ENCODE data around the gene NECAP2.
"Not testable (repeated sequence)": the region's sequence is repeated elsewhere in the genome, so short reads cannot be mapped to it uniquely, and the experiment has no call there.

The NECAP2 gene

DNA sequence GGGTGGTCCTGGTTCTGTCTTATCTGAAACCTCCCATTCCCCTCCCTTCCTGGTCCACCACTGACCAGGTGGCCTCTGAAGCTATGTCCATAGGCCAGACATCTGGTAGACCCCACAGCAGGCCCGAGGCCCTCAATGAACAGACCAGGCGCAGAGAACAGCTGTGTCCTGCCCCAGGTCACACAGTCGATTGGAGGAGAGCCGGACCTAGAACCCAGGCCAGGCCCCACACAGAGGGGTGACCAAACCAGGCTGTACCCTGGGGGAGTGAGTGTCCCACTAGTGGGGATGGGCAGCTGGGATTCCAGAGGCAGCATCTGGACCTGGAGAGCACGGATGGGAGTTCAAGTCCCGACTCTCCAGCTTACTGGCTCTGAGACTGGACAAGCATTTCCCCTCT is 44.4 kb downstream of the NECAP2 start:
- no peaks in the 10 kb centered on the region for H3K4me1 Mint-ChIP-seq (ENCODE audit: low read depth)
- intact Hi-C loops (cut with micrococcal nuclease), result no loop called here
- H3K27me3 Mint-ChIP-seq, result no peaks in the 10 kb centered on the region
- H3K4me3 Mint-ChIP-seq, result no peak overlapping the region
- H3K36me3 Mint-ChIP-seq (ENCODE audit: low read depth), result peaks cover 89% of the 10 kb centered on the region
- H3K27ac Mint-ChIP-seq, result no peak overlapping the region
- H3K9me3 Mint-ChIP-seq, result no peaks in the 10 kb centered on the region

DNA sequence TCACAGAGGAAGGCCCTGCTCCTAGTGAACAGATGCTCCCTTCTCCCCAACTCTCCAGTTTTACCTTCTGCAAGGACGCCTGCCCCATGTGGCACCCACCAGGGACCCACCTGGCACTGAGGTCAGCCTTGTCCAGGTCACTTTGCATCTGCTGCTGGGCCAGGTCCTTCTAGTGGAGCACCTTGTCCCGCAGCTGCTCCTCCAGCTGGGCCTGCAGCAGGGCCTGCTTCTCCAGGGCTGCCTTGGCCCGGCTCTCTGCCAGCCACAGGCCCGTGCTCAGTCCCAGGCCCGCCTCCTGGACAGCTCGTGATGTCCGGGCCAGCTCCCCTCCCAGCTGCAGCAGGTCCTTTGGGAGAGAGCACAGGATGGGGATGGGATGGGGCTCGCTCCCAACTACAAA is 45.8 kb downstream of the NECAP2 start:
- intact Hi-C loops (cut with micrococcal nuclease); H3K4me1 Mint-ChIP-seq (ENCODE audit: low read depth); H3K27me3 Mint-ChIP-seq; H3K27ac Mint-ChIP-seq; H3K4me3 Mint-ChIP-seq; H3K9me3 Mint-ChIP-seq: not testable (repeated sequence)
- peaks cover 89% of the 10 kb centered on the region for H3K36me3 Mint-ChIP-seq (ENCODE audit: low read depth)

DNA sequence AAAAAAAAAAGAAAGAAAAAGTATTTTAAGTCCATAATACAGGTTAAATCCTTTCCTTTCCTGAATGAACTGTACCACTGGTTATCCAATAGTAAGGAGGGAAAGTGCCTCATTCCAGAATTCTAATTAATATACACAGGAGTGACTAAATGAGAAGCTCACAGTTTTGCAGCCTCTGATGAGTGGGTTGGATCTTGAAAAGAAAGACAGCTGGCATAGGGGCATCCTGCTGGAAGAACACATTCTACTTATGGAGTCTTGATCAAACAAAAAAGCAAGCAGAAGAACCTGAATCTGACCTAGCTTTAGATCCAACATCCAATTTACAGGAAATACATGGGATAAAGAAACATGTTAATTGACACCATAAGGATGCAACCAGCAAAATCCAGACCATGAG is 46.5 kb downstream of the NECAP2 start:
- intact Hi-C loops (cut with micrococcal nuclease); H3K9me3 Mint-ChIP-seq: not testable (repeated sequence)

DNA sequence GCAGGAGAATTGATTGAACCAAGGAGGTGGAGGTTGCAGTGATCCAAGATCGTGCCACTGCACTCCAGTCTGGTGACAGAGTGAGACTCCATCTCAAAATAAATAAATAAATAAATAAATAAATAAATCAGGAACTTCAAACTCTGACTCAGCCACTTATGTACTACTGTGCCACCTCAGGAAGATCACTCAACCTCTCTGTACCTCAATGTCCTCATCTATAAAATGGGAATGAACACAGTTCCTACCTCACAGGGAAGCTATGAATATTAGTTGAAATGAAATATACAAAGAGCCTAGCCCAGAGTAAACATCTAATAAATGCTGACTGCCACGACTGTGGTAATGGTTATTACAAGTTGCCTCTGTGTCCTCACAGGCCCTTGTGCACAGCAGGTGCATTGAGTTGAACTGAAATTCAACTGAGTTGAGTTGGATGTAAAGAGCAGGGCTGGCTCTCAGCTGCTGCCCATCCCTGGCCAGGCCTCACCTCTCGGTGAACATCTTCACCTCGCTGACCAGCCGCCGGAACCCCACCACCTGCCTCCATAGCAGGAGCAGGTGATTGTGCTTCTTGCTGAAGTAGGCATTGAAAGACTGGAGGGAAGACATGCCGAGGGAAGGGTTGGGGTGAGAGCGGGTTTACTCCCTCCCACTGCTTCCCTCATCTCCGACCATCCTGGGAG is 48.8 kb downstream of the NECAP2 start:
- H3K27ac Mint-ChIP-seq; H3K27me3 Mint-ChIP-seq; H3K9me3 Mint-ChIP-seq; H3K4me3 Mint-ChIP-seq; intact Hi-C loops (cut with micrococcal nuclease); H3K4me1 Mint-ChIP-seq (ENCODE audit: low read depth): not testable (repeated sequence)
- peaks cover 62% of the 10 kb centered on the region for H3K36me3 Mint-ChIP-seq (ENCODE audit: low read depth)

More for the DNA sequence above, 46.5 kb downstream of the NECAP2 start:
- not testable (repeated sequence) for H3K4me1 Mint-ChIP-seq (ENCODE audit: low read depth); H3K27ac Mint-ChIP-seq; H3K27me3 Mint-ChIP-seq; H3K4me3 Mint-ChIP-seq
- peaks cover 84% of the 10 kb centered on the region for H3K36me3 Mint-ChIP-seq (ENCODE audit: low read depth)

DNA sequence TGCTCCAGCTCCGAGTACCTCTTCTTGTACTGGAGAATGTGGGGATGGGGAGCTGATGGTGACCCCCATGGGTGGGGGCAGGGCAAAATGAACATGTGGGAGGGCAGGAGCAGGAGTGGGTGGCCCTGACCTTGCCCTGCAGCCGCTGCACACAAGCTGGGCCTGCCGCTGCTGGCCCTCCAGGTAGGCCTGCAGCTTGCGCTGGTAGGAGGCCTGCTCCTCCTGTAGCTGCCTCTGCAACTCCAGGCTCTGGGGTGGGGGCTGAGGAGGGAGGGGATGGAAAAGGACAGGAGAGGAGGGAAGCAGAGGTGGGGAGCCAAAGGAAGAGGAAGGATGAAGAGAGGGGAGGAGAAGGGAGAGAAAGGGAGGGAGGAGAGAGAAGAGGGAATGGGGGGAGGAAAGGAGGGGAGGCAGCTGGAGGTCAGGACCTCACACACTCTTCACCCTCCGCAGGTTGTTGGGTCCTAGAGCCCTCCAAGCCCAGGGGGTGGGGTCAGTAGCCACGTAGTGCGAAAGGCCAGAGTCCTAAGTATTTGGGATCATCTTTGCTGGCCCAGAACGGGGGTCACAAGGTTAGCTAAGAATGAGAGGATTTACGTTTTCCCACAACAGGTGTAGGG is 50.6 kb downstream of the NECAP2 start:
- Mint-ChIP-seq H3K4me1 (ENCODE audit: low read depth) (no peaks in the 10 kb centered on the region), H3K36me3 (ENCODE audit: low read depth) (peaks cover 44% of the 10 kb centered on the region), H3K9me3 (no peaks in the 10 kb centered on the region), H3K27ac (no peak overlapping the region), H3K27me3 (no peaks in the 10 kb centered on the region), H3K4me3 (no peak overlapping the region)
- intact Hi-C loops (cut with micrococcal nuclease), result no loop called here

DNA sequence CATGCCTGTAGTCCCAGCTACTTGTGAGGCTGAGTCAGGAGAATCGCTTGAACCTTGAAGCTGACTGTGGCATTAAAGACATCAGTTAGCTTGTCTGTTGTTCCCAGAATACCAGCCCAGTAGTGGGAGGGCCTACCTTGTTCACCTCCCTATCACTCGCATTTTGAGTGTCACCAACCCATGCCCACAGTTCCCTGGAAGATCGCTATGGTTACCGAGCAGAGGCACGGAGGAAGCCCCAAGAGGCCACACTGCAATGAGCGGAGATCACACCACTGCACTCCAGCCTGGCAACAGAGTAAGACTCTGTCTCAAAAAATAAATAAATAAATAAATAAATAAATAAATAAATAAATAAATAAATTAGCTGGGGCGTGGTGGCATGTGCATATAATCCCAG is 52.4 kb downstream of the NECAP2 start:
- H3K36me3 Mint-ChIP-seq (ENCODE audit: low read depth), result peaks cover 32% of the 10 kb centered on the region
- H3K9me3 Mint-ChIP-seq; H3K27ac Mint-ChIP-seq; H3K4me1 Mint-ChIP-seq (ENCODE audit: low read depth); intact Hi-C loops (cut with micrococcal nuclease); H3K27me3 Mint-ChIP-seq; H3K4me3 Mint-ChIP-seq: not testable (repeated sequence)

DNA sequence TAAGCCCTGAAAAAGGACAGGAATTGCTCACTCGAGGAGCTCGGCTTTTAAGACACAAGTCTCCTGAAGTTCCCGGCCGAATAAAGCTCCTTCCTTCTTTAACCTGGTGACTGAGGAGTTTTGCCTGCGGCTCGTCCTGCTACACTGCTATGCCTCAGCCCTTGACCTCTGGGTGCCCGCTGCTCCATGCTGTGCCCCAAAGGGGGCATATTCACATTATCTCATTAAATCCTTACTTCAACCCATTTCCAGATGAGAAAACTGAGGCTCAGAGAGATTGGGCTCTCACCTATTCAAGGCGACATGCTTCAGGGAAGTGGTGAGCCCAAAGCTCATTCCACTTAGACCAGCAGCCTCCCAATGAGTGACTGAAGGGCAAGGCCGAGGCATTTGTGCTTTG is 53.2 kb downstream of the NECAP2 start:
- H3K9me3 Mint-ChIP-seq; H3K27ac Mint-ChIP-seq; H3K27me3 Mint-ChIP-seq; H3K4me3 Mint-ChIP-seq; intact Hi-C loops (cut with micrococcal nuclease): not testable (repeated sequence)
- peaks cover 25% of the 10 kb centered on the region for H3K36me3 Mint-ChIP-seq (ENCODE audit: low read depth)
- peaks cover 14% of the 10 kb centered on the region for H3K4me1 Mint-ChIP-seq (ENCODE audit: low read depth)

DNA sequence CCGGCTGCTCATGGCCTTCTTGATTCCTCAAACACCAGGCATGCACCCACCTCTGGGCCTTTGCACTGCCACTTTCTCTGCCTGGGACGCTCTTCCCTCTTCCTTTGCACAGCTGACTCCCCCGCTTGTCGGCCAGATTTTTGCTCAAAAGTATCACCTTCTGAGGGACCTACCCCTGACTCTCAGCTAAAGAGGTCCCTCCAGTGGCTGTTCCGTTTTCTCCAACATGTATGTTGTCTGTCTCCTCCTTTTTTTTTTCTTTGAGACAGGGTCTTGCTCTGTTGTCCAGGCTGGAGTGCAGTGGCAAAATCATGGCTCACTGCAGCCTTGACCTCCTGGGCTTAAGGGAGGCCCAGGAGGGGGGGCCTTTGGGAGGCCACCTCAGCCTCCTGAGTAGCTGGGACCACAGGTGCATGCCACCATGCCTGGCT is 57.0 kb downstream of the NECAP2 start:
- Mint-ChIP-seq H3K4me3 (peak overlapping the region; percentile 72), H3K4me1 (ENCODE audit: low read depth) (peaks cover 31% of the 10 kb centered on the region)
- not testable (repeated sequence) for H3K36me3 Mint-ChIP-seq (ENCODE audit: low read depth); H3K27ac Mint-ChIP-seq; H3K27me3 Mint-ChIP-seq; H3K9me3 Mint-ChIP-seq
- intact Hi-C loops (cut with micrococcal nuclease), result loop anchor here (5.0 kb wide), 1 partner anchor 55 kb away; the partner anchor contains the start of gene NECAP2

DNA sequence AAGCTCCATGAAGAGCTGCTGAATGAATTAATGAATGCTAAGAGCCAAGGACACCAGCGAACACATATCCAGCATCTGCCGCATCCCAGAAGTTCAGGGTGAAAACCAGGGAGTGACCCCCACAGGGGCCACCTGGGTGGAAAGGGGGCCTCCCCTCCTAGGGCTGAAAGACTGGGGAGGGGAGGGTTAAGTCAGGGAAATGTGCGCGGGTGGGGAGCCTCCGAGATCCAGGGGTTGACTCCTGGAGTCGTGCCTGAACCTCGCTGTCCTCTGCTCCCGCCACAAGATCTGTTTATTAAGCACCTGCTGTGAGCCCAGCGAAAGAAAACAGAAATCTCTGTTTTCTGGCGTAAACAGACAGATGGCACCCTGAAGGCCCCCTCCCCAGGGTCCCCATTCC is 57.5 kb downstream of the NECAP2 start:
- Mint-ChIP-seq H3K4me1 (ENCODE audit: low read depth) (peaks cover 31% of the 10 kb centered on the region), H3K27ac (peak overlapping the region; percentile 79), H3K4me3 (peak overlapping the region; percentile 72), H3K27me3 (peaks cover 11% of the 10 kb centered on the region)
- H3K36me3 Mint-ChIP-seq (ENCODE audit: low read depth); H3K9me3 Mint-ChIP-seq: not testable (repeated sequence)
- intact Hi-C loops (cut with micrococcal nuclease), result loop anchor here (5.0 kb wide), 1 partner anchor 56 kb away; the partner anchor contains the start of gene NECAP2

DNA sequence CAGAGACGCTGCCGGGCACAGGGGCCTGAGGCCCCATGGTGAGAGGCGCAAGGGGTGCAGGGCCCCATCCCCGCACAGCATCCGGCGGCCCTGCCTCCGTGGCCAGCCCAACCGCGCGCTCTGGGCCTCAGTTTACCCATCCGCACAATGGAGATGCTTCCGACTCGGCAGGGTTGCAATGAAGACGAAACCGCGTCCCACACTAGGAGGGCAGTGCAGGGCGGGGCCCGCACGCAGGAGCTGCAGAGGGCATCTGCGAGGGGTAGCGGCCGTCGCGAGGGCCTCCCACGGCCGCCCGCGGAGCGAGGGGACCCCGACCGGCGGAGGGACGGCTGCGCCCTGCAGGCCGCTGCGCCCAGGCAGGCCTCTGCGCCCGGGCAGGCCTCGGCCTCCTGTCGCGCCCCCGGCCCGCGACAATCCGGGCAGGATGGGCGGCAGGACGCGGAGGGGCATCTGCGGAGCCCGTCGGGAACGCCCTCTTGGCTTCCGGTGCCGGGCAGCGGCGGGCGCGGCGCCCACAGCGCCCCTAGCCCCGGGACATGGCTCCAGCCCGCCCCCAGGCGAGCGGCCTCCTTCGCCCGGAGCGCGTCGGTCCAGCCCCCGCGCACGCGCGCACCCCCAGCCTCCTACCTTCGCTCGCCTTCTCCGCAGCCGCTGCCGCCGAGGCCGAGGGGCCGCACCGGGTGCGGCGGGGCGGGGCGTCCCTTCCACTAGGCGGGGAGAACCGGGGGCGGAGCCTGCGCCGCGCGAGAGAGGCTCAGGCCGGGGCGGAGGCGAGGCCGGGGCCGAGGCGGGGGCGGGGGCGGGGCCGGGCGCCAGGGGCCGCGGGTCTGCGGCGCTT is 58.3 kb downstream of the NECAP2 start:
- Mint-ChIP-seq H3K4me1 (ENCODE audit: low read depth) (peaks cover 31% of the 10 kb centered on the region), H3K36me3 (ENCODE audit: low read depth) (no peaks in the 10 kb centered on the region), H3K27ac (peak overlapping the region; percentile 79), H3K9me3 (no peaks in the 10 kb centered on the region), H3K4me3 (peak overlapping the region; percentile 72), H3K27me3 (peaks cover 11% of the 10 kb centered on the region)
- intact Hi-C loops (cut with micrococcal nuclease), result loop anchor here (5.0 kb wide), 1 partner anchor 56 kb away; the partner anchor contains the start of gene NECAP2

DNA sequence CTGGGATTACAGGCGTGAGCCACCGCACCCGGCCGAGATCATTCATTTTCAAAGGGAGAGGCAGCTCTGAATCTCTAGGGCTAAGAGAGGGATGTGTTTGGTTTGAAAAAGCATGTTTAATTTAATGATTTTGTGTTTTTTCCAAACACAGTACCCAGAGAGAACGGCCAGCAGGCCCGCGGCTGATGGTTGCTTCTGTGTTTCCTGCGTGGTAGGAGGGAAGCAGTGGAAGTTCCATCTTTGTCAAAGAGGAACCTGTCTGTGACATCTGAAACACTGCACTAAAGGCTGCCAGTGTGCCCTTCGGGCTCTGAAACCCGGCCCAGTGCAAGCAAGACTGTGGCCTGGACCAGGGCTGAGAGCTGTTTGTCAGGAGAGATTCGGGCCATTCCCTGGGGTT is 59.9 kb downstream of the NECAP2 start:
- Mint-ChIP-seq H3K4me3 (peak overlapping the region; percentile 75), H3K27me3 (peaks cover 11% of the 10 kb centered on the region), H3K4me1 (ENCODE audit: low read depth) (peaks cover 31% of the 10 kb centered on the region), H3K27ac (peak overlapping the region; percentile 79)
- intact Hi-C loops (cut with micrococcal nuclease); H3K36me3 Mint-ChIP-seq (ENCODE audit: low read depth); H3K9me3 Mint-ChIP-seq: not testable (repeated sequence)

DNA sequence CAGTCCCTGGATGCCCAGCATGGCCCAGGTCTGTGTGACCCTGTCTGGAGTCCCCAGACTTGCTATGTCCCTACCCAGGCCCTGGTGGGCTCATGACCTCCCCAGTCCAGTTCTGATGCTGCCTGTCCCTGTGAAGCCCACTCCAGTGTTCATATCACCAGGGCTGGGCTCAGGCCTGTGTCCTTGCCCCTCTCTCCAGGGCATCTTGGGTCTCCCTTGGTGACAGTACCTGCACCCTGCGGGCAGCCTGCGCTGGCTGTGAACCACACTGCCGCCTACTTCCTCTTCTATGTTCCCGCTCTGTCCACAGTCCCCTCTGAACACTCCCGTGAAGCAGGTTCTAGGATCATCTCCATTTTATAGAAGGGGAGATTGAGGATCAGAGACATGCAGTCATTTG is 60.5 kb downstream of the NECAP2 start:
- Mint-ChIP-seq H3K27me3 (peaks cover 14% of the 10 kb centered on the region), H3K27ac (peak overlapping the region; percentile 79), H3K4me1 (ENCODE audit: low read depth) (peaks cover 31% of the 10 kb centered on the region)
- H3K36me3 Mint-ChIP-seq (ENCODE audit: low read depth); H3K9me3 Mint-ChIP-seq; intact Hi-C loops (cut with micrococcal nuclease); H3K4me3 Mint-ChIP-seq: not testable (repeated sequence)

DNA sequence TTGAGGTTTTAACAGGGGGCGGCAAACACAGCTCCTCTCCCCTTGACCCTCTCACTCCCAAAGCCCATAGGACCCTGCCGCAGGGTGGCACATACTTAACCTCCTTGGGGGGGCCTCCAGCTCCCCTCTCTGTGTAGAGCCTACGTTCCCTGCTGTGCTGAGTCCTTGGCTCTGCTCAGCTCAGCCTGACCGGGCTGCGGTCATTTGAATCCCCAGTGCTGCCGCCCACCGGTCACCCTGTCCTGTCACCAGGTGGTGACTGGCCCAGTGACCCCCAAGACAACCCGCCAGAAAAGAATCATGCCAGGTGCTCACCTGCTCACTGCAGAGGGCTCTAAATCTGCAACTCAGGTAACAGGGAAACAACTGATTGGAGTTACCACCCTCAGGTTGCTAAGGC is 60.9 kb downstream of the NECAP2 start:
- intact Hi-C loops (cut with micrococcal nuclease), result not testable (repeated sequence)
- H3K27me3 Mint-ChIP-seq, result peaks cover 14% of the 10 kb centered on the region

DNA sequence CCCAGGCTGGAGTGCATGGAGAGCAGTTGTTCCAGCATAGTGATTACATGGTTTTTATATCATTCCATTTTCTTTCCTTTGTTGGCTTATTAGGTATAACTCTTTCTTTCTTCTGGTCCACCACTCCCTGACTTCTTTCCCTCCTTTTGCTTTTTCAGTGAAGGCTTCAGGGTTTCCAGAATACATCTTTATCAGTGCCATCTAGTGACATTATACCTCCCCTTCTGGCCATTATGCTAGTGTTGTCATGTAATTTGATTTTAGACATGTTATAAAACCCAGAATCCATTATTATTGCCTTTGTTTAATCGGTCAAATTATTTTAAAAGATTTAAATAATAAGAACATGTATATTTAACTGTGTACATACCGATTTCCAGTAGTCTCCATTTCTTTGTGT is 63.0 kb downstream of the NECAP2 start:
- H3K27ac Mint-ChIP-seq, result no peak overlapping the region
- H3K36me3 Mint-ChIP-seq (ENCODE audit: low read depth), result no peaks in the 10 kb centered on the region
- no peak overlapping the region for H3K4me3 Mint-ChIP-seq
- peaks cover 18% of the 10 kb centered on the region for H3K4me1 Mint-ChIP-seq (ENCODE audit: low read depth)
- peaks cover 14% of the 10 kb centered on the region for H3K27me3 Mint-ChIP-seq
- H3K9me3 Mint-ChIP-seq, result no peaks in the 10 kb centered on the region
- intact Hi-C loops (cut with micrococcal nuclease), result no loop called here

More for the DNA sequence above, 60.9 kb downstream of the NECAP2 start:
- H3K9me3 Mint-ChIP-seq; H3K36me3 Mint-ChIP-seq (ENCODE audit: low read depth); H3K4me3 Mint-ChIP-seq: not testable (repeated sequence)
- Mint-ChIP-seq H3K4me1 (ENCODE audit: low read depth) (peaks cover 31% of the 10 kb centered on the region), H3K27ac (peak overlapping the region; percentile 79)

Data from dendritic cell treated with granulocyte-macrophage colony-stimulating factor and Interleukin-4, amounts not matched to agents 40 ng/mL and 50 ng/mL, for 4 days (primary cell).